GM18907 (cell line): ENCODE results near the gene ZXDC.

Experiments
- ATAC-seq: cut with Tn5 transposase; IDR thresholded peaks from one replicate; pipeline ENCODE4 v1.9.1; 2021; ENCODE audit warnings: mild to moderate bottlenecking, moderate library complexity; ENCODE audit not compliant: unreplicated experiment

Gene ZXDC

DNA sequence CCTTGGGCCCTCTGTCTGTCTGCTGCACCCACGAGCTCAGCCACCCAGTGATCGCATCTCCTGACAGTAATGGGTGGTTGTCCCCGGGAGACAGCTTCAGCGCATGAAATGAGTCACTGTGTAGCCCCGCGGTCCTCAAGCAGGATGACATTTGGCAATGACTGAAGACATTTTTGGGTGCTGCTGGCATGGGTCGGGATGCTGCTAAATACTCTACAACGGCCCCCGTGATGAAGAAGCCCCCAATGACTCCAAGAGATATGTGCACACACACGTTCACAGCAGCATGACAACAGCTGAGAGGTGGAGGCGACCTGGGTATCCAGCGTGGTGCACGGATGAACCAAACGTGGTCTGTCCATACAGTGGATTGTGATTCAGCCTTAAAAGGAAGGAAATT lies 17.4 kb upstream of the ZXDC start:
- ATAC-seq: no peak

DNA sequence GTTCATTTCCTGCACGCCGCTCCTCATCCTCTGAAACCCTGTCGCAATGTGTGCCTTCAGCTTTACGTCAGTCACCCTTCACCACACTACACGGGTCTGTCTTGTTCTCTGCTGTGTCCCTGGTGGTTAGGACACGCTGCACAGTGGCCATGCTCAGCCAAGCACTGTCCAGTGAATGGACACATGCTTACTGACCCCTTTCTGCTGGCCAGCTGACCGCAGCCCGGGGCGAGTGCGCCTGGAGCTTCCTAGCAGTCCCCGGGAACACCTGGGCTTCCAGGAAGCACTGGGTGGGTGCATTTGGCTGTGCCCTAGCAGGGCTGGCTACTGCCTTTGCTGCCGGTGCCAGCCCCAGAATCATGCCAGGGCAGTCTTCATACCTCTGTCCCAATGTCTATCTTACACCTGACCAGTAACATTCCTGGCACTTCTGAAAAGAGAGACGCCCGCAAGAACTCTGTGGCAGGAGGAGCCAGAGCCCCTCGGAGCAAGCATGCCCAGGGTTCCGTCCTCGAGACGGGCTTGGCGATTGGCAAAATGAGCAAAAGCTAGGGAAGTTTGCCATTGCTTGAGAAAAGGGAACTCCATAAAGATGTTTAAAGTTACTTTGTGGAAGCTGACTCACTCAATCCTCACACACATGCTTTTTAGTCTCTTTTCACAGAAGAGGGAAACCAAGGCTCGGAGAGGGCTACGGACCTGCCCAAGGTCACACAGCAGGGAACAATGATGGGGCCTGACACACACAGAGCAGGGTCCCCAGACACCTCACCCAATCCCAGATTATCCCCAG lies 15.7 kb upstream of the ZXDC start:
- no peak for ATAC-seq

DNA sequence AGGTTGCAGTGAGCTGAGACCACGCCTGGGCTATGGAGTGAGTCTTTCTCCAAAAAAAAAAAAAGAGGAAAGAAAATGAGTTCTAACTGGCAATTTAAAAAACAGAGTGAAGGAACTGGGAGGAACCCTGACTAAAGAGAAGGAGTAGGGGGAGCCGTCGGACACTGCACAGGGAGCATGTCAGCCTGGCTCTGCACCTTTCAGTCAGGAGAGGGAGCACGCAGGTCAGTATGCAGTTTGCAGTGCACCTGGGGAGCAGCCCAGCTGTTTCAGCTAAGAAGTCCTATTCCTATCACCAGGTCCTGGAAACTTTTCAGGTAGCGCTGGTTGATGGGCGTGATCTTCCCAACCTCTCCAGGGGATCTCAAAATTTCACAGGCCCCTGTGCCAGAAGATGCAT lies 14.9 kb upstream of the ZXDC start:
- no peak for ATAC-seq

DNA sequence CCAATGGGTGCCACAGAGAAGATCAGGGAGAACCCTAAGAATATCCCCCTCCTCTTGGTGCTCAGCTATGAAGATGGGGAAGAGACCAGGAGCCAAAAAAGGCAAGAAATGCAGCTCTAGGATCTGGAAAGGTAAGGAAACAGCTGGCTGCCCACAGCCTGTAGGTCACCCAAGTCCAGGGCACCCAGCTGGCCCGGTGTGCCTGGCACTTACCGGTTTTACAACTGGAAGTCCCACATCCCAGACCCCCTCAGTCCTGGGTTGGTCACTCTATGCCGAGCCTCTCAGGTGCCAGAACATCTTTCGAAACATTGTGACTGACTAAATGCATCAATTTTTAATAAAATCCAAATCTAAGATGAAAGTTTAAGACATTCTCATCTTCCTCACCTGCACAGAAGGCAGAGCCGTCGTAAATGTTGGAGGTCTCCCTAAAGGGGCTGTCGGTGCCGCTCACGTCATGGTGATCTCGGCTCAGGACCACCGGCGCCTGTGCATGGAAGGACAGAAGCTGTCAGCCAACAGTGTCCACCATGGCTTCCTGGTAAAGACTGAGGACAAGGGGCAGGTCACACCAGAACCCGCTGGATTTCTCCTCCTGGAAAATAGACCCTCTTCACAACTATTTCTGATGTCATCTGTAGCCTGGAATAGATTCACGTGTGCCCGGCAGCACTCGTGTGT lies 13.3 kb upstream of the ZXDC start:
- ATAC-seq: no peak

DNA sequence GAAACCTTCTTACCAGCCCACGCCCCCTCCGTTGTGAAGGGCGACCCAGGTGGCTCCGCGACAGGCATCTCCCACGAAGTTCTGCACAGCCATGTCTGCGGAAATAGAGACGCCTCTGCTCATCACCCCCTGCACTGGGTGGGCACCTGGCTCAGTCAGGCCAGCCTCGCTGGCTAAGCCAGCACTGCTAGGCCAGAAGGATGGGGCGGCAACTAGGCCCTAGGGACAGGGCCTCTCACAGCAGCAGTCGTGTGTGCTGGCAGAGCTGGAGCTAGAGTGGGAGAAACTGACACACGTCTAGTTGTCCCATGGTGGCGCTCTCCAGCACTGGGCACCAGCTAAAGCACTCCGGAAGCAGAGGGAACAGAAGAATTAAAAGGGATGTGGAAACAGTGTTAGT lies 12.5 kb upstream of the ZXDC start:
- no peak for ATAC-seq

DNA sequence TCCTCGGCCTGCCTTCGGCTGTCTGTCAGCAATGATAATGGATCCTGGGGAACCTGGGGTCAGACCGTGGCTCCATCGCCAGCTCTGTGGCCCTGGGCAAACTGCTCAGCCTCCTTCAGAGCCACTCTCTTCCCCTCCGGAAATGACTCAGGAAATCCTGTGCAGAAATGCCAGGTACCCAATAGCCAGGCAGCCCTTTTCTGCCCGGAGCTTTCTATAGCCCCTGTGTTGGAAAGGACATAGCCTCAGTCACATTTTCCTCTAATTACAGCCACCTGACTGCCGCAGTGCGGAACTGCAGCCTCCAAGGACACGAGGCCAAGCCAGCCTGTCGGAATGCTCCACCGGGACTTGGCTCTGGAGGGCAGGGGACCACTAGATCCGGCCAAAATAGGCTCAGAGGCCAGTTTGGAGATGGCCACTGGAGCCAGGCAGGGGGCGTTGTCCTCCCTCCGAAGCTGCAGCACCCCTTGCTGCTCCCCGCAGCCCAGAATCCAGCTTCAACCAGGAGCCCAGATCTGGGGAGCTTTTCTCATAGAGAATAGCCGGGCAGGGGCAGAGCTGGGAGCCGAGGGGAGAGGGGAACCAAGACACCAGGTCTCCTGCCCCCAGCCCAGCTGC lies 11.6 kb upstream of the ZXDC start:
- ATAC-seq: no peak

DNA sequence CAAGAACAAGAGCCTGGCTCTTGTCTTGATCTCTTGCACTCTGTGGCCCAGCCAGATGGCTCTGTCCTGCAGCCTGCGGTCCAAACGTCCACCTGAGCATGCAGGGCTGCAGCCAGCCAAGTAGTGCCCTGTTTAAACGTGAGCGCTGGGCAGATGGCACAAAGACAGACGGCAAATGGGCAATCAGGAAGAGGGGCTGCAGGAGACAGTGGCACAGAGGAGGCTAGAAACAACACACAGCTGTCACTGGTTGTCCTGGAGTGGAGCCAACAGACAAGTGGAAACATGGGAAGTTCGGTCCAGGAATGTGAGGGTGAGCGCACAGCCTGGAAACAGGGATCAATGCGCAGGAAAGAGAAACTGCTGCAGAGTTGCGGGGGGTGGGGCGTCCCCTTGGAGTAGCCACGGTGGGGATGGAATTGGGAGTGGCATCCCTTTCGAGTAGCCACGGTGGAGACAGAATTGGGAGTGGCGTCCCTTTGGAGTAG lies 10.7 kb upstream of the ZXDC start:
- ATAC-seq: no peak

DNA sequence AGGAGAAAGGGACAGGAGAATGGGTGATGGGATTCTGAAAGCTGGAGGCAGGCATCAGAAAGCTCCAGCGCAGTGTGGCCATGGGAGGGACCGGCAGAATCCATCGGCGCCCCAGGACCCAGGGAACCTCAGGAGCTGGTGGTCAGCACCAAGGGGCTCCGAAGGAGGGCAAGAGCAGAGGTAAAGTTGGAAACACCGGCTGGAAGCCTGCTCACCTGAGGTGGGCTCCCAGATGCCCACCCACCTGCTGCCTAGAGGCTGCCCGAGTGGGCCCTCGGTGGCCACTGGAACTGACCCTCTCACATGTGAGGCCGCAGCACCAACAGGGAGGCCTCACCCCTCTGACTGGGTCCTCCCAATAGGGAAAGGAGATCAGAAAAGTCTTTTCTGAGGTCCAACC lies 10.3 kb upstream of the ZXDC start:
- no peak for ATAC-seq

DNA sequence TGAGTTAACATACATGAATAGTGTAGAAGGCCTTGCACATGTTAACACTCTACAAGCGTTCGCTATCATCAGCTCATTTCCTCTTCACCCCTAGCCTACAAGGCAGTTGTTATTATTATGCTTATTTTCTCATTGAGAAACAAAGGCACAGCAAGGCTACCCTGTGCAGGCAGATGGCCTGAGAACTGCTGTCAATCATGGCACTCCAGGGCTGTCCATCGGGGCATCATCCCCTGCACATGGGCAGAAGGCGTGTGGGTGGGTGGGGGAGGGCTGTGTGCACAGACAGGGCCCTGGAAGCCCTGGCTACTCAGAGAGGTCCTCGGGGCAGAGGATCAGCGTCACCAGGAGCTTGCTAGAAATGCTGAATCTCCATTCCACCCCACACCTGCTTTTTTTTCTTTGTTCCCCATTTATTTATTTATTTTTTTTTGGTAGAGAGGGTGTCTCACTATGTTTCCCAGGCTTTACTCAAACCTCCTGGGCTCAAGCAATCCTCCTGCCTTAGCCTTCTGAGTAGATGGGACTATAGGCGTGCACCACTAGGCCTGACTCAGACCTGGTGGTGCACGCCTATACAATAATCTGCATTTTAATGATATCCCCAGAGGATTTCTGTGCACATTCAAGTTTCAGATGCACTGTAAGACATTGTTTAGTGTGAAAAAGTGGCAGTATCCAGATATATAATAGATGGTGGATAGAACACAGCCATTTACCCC lies 9.6 kb upstream of the ZXDC start:
- no peak for ATAC-seq

DNA sequence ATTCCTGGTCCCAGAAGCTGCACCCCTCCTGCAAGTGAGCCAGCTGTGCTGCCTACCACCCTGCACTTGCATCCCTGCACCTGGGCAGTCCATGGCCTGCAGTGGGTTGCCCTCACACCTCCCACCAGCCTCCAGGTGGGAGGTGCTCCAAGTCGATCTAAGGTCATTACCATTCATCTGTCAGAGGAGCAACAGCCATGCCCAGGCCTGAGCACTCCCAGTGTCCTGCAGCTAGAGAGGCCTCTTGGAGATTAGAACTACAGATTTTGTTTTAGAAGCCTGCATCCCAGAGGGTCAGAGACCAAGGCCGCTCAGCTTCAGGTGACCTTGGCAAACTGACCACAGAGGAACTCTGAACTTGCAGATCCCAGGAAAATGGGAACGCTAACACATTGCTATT lies 9.0 kb upstream of the ZXDC start:
- ATAC-seq: no peak

DNA sequence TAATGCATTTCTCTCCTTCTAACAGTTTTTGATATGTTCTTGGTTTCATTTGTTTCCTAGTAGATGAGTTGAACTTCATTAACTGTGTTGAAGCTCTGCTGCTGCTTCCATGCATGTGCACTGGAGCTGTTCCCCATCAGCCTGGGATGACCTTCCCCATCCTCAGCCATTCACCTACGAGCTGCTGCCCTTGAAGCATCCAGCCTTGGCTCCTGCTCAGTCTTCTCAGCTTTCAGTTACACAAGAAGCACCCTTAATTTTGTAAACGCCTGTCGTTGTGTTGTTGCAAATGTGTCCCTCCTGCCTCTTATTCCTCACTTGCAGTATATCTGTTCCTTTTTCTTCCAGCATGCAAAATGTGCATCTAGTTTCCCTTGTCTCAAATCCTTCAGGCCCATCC lies 8.5 kb upstream of the ZXDC start:
- no peak for ATAC-seq

DNA sequence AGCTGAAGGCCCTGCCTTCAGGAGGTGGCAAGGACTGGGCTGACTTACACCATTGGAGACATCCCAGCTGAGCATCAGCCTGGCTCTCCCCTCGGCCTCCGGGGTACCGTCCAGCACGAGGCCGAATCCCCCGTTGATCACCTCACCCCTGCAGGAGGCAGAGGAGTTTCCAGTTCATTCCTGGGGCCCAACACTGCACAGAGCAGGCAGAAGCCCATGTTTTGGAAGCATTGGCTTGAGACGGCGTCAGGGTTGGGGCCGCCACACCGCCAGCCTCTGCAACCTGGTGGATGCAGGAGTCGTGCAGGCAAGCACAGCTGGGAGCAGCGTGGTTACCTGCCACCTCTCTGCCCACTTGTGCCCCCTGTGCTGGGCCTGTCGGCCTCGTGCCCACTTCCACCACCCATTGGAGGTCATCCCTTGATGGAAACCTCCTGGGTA lies 7.7 kb upstream of the ZXDC start:
- ATAC-seq: no peak

DNA sequence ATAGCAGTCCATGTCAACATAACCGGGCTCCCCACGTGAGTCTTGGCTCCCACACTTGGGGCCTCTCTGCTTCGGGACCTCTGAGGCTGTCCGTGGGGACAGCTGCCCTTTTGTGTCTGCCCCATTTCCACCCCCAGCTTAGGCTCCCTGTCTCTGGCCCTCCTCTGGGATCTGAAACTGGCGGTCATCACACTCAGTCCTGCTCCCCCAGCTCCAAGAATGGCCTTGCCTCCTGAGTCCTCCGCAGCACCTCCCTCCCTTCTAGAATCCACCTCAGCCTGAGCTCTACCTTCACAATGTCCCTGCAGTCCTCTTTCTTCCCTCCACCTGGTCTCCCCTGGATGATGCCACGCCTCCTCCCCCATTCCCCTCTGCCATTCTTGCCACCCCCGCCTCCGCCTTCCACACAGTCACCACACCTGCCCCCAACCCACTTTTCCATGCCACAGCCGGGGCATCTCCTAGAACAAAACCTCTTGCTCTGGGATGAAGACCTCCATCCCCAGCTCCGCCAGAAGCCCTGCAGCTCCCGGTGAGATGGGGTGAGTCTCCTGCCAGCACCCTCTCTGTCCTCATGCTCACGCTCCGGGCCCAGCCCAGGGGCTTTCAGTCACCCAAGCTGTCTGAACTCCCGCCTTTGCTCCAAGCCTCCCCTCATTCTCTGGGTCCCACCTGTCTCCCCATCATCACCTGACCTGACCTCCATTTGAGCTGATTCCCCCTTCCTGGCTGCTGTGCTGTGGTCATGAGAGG lies 7.0 kb upstream of the ZXDC start:
- ATAC-seq: no peak

DNA sequence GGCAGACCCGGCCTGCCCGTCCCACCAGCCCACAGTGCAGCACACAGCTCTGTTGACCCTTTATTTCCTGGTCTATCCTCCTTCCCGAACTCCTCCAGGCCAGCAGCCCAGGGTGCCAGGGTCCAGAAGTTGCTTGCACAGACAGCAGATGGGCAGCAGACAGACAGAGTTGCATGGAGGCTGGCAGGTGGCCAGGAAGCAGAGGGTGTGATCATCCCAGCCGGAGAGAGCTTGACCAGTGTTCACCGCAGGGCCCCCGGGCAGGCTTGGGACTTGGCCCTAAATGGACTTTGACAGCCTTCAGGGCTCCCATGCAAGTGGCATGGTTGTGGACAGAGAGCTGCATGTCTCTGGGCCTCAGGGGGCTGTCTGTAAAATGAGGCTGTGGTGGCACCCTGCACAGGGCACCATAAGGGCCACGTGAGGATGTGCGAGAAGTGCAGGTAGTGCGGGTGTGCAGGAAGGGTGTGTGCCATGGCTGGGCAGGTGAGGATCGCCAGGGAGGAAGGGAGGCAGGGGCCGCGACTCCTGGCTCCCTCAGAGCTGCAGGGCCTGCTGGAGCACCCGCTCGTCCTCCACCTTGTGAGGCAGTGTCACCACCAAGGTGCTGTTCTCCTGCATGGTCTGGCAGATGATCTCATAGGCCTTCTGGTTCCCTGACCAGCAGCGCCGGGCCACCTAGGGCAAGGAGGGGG lies 6.3 kb upstream of the ZXDC start:
- no peak for ATAC-seq

DNA sequence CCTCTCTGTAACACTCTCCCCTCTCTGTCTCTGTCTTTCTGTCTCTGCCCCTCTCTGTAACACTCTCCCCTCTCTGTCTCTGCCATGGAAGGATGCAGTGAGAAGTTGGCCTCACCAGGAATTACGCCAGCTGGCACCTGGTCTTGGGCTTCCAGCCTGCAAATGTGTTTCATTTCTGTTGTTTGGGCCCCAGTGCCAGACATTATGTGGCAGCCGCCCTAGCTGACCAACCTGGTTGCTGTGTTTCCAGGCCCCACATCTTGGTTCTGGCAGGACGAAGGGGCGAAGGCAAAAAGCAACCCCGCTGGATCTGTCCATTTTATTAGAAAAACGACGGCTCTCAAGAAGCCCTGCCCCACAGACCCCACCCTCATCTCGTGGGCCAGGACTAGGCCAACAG lies 5.2 kb upstream of the ZXDC start:
- ATAC-seq: no peak

DNA sequence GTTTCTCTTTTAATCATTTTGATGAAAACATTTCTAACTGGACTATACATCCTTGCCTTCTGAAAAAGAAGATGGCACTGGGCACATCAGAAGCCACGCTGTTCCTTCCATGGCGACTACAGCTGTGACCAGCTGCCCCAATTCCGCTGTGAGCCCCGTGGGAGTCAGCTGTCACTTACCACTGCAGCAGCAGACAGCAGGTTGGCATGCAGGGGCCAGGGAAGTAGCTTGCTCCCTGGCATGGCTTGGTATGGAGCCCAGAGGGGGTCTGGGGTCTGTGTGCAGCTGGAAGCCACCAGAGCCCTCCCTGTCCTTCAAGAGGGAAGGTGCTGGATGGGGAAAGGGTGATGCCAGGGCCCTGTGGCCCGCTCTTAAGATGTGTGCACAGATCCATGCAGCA lies 4.5 kb upstream of the ZXDC start:
- no peak for ATAC-seq

DNA sequence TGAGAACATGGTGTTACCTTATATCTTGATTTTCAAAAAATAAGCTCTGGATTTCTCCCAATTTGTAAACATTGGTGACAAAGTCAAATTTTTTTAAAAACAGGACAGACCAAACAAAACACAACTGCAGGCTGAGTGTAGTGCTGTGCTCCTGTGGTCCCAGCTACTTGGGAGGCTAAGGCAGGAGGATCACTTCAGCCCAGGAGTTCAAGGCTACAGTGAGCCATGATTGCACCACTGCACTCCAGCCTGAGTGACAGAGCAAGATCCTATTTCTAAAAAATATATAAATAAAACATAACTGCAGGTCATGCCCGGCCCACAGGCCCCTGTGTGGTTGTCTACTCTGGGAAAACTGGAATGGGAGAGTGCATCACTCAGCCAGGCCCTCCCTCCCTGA lies 4.0 kb upstream of the ZXDC start:
- ATAC-seq: no peak

DNA sequence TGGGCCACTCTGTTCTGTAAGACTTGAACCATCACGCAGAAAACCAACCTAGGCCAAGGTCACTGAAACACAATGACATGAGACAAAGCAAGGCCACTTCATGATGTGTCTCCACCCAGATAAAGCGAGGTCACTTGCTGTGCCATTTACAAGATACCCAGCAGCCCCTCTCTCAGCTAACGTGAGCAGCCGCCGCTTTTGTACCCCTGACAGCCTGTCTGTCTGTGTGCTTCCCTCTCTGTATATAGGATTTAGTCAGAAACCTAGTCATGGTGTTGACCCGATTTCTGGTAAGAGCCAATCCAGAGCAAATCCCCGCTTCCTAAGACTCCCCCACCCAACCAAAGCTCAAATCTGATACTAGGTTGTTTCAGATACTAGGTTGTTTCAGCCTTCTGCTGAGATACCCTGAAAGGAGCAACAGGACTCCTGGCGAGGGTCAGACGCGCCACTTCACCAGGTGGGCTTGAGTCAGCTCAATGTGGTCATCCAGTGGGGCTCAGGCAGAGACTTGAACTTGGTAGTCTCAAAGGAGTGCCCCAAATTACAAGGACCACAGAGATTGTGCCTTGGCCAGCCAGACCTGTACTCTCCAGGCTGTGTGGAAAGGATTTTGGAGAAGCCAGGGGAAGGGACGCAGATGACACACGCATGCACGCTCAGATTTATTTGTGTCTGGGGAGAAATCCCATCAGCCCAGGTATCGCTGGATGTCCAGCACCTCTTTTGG lies 3.1 kb upstream of the ZXDC start:
- no peak for ATAC-seq

DNA sequence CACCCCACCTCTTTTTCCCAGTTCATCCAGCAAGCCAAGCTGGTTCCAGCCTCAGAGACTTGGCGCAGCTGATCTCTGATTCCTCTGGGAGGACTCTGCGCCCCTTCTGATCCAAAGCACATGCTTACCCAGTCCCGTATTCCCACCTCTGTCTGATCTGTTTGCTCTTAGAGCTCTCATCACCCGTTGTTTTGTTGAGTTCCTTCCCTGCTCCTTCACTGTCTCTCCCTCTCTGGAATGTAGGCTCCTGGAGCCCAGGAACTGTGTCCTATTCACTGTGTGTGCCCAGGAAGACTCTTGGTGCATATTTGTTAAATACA lies 1.3 kb upstream of the ZXDC start:
- ATAC-seq: no peak
